GM20431 (cell line): ENCODE data around the gene CDT1.

Experiments used
- in situ Hi-C: fragments of 300-500 bp; cut with MseI, MboI; formaldehyde crosslinking; loops from one replicate; pipeline ENCODE4 v1.15.0; 2020; ENCODE audit warnings: low sequenced_read_pairs; ENCODE audit not compliant: unreplicated experiment

Gene CDT1

DNA sequence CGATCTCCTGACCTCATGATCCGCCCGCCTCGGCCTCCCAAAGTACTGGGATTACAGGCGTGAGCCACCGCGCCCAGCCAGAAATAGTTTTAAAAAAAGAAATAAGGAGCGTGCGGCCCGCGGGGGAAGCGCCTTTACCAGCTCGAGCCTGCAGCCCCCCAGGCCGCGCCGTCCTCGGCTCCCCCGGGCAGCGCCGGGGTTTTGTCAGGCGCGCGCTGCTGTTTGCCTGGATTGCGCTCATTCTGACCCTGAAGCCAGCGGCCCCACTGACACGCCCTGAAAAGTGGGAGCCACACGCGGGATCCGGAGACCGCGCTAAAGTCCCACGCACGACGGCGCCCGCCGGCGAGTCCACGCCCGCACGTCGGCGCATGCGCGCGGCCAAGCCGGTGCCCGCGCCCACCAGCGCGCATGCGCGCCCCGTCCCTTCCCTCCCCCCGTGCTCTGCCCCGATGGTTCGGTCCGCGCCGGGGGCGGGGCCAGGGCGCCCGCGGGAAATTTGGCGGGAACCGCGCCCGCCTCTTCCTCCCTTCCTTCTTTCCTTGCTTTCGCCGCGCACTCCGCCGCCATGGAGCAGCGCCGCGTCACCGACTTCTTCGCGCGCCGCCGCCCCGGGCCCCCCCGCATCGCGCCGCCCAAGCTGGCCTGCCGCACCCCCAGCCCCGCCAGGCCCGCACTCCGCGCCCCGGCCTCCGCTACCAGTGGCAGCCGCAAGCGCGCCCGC is at the start of gene CDT1:
Gene CDT1 (plus strand): TSS at position 526 of the 724 bp plus-strand sequence. CDS start 43 bp downstream, at position 569.
- in situ Hi-C loops, result no loop called here

GRCh38 chr16:88754109-88754911 is 49.3 kb upstream of the CDT1 start:
- in situ Hi-C loops, result no loop called here

GRCh38 chr16:88754912-88755744 is 48.5 kb upstream of the CDT1 start:
- in situ Hi-C loops, result no loop called here

DNA sequence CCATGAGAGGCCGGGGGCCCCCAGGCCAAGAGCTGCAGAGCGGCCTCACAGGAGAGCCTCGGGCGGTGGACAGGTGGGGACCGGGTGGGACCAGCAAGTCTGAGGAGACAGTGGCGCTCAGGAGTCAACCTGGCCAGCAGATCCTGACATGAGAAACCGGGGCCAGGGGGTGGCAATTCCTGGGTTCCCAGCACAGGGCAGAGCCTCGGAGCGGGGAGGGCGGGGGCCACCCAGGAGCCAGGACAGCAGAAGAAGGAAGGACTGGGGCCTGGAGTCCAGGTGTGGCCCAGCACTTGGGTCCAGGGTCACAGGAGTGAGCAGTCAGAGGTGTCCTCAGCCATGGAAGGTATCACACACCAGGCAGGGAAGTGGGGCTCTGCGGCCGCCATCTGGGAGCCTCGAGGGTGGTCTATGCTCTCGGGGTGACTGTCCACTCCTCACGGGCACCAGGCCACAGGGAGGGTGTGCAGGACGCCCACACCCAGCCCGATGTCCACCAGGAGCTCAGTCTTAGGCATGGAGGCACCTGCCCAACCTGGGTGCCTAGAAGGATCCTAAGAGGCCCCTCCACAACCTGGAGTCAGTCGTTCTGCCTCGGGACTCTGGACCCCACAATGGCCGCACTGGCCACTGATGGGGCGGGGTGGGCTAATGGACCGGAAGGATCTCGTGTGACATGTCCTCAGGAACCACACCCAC is 47.7 kb upstream of the CDT1 start:
- in situ Hi-C loops, result no loop called here

GRCh38 chr16:88758227-88758943 is 45.2 kb upstream of the CDT1 start:
- in situ Hi-C loops, result no loop called here

- in situ Hi-C loops, result no loop called here
These were observed 44.7 kb upstream of the CDT1 start for GRCh38 chr16:88758944-88759244.

GRCh38 chr16:88759245-88759975 is 44.2 kb upstream of the CDT1 start:
- in situ Hi-C loops, result no loop called here

DNA sequence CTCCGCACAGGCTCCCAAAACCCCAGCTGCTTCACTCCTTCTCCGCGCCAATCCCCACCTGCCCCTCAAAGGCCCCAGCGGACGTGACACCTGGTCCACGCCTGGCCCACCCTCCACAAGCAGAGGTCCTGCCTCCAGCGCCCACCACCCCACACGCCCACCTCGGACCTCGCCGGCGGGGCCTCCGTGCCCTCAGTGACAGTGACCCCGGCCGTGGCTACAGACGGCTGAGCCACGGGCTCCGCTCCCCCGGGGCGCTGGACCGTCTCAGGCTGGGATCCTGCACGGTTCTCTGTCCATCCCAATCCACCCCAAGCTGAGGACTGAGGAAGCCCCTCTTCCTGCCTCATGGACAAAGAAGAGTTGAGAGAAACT is 43.6 kb upstream of the CDT1 start:
- in situ Hi-C loops, result no loop called here

GRCh38 chr16:88760424-88761142 is 43.0 kb upstream of the CDT1 start:
- in situ Hi-C loops, result no loop called here

- in situ Hi-C loops, result no loop called here
These were observed 42.5 kb upstream of the CDT1 start for GRCh38 chr16:88761143-88761534.

DNA sequence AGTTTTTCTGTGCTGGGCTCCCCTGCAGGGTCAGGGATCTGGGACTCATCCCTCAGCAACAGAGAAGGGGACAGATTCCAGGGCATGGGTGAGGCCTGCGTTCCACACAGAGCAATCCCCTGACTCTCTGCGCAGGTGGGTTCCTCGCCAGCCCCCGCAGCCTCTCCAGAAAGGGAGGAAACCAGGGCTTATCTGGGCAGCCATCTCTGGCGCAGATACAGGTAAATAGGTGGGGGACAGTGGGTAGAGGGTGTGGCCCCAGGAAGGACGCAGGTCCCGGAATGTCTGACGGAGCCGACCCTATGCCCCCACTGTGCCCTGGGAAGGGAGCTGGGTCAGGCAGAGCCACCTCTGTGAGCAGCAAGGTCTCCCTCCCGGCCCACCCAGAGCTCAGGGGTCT is 41.8 kb upstream of the CDT1 start:
- in situ Hi-C loops, result no loop called here

GRCh38 chr16:88762258-88762870 is 41.2 kb upstream of the CDT1 start:
- in situ Hi-C loops, result no loop called here

- in situ Hi-C loops, result no loop called here
These were observed 40.6 kb upstream of the CDT1 start for GRCh38 chr16:88762941-88763340.

GRCh38 chr16:88763502-88764053 is 40.0 kb upstream of the CDT1 start:
- in situ Hi-C loops, result no loop called here

DNA sequence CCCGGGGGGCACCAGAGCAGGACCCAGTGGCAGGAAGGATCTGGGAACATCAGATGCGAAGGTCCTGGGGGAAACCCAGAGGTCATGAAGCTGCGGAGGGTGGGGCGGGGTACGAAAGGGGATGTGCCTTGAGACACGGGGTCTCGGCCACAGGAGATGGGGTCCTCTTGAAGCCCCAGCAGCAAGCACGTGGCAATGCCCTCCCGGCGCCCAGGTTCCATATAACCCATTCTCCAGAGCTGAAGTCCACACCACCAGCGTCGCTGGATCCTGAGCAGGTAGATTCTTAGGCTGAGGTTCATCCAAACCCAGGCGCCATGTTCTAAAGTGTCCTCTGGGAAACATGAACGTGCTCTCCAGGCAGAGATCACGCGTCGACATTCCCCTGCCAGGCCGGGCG is 39.5 kb upstream of the CDT1 start:
- in situ Hi-C loops, result no loop called here

DNA sequence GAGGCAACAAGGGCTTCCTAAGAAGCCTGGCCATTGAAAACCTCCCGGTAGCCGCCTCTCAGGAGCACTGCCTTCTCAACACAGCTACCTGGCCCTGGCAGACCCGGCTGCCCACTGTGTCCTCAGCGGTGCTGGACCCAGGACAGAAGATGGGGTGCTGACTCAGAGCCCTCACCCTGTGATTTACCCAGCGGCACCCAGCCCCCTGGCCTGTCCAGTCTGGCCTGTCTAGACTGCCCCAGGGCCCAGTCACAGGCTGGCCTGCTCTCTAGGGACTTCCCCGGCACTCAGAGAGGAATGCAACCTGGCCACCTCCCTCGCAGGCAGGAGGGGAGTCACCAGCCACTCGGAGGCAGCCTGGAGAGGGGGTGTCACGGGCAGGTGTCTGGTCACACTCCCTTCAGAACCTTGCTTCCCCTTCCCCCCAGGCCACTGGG is 38.7 kb upstream of the CDT1 start:
- in situ Hi-C loops, result no loop called here

GRCh38 chr16:88766975-88767374 is 36.6 kb upstream of the CDT1 start:
- in situ Hi-C loops, result no loop called here
